Mesothelial cell of epicardium (in vitro differentiated cells): Measurements from ENCODE around the gene SOX8. TPM values are rescaled to one million over a fixed set of nuclear protein-coding genes. Genes with fewer than 3 reads are reported as not detected.

ENCODE experiments used
- DNase-seq, 2 experiments: peaks; one replicate each; pipeline ENCODE4 v3.0.0; 2021; ENCODE audit warnings: low spot score in 2 of 2; ENCODE audit not compliant: unreplicated experiment in 2 of 2
- H3K27ac Mint-ChIP-seq: 2 replicates; pipeline ENCODE4 v1.8.0; 2021; ENCODE audit warnings: mixed read lengths
- H3K27me3 Mint-ChIP-seq: 2 replicates; pipeline ENCODE4 v1.8.0; 2021; ENCODE audit warnings: low read depth, mixed read lengths
- H3K36me3 Mint-ChIP-seq: 2 replicates; pipeline ENCODE4 v1.8.0; 2021; ENCODE audit warnings: mixed read lengths
- H3K4me1 Mint-ChIP-seq: 2 replicates; pipeline ENCODE4 v1.8.0; 2021; ENCODE audit warnings: mixed read lengths
- H3K4me3 Mint-ChIP-seq: 2 replicates; pipeline ENCODE4 v1.8.0; 2021; ENCODE audit warnings: mild to moderate bottlenecking, moderate library complexity, mixed read lengths
- H3K9me3 Mint-ChIP-seq: 2 replicates; pipeline ENCODE4 v1.8.0; 2021; ENCODE audit warnings: mixed read lengths
- total RNA-seq: library from RNA; stranded (reverse); gene quantifications from 3 replicates; pipeline ENCODE4 v1.2.1, GENCODE V29; 2021
- TF ChIP-seq, protein P1 (sequence below): fragments of 200-600 bp; sonication (generic); IDR thresholded peaks from one replicate; pipeline ENCODE4 v1.5.0; 2021; ENCODE audit warnings: antibody characterized with exemption; ENCODE audit not compliant: unreplicated experiment

Gene SOX8
- total RNA-seq, 1 donor from 2014 or later = 5.1 TPM

DNA sequence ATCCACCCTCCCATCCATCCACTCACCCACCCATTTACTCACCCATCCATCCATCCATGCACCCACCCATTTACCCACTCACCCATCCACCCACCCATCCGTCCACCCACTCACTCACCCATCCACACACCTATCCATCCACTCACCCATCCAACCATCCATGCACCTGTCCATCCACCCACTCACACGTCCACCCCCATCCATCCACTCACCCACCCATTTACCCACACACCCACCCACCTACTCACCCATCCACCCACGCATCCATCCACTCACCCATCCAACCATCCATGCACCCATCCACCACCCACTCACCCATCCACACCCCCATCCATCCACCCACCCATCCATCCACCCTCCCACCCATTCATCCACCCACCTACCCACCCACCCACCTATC is 12.2 kb downstream of the SOX8 start:
- Mint-ChIP-seq H3K9me3 (no peaks in the 10 kb centered on the region), H3K36me3 (no peaks in the 10 kb centered on the region), H3K4me1 (peaks cover 18% of the 10 kb centered on the region), H3K27me3 (peaks cover 31% of the 10 kb centered on the region), H3K4me3 (no peak overlapping the region), H3K27ac (no peak overlapping the region)
- no peak for DNase-seq
- TF ChIP-seq, protein P1, sequence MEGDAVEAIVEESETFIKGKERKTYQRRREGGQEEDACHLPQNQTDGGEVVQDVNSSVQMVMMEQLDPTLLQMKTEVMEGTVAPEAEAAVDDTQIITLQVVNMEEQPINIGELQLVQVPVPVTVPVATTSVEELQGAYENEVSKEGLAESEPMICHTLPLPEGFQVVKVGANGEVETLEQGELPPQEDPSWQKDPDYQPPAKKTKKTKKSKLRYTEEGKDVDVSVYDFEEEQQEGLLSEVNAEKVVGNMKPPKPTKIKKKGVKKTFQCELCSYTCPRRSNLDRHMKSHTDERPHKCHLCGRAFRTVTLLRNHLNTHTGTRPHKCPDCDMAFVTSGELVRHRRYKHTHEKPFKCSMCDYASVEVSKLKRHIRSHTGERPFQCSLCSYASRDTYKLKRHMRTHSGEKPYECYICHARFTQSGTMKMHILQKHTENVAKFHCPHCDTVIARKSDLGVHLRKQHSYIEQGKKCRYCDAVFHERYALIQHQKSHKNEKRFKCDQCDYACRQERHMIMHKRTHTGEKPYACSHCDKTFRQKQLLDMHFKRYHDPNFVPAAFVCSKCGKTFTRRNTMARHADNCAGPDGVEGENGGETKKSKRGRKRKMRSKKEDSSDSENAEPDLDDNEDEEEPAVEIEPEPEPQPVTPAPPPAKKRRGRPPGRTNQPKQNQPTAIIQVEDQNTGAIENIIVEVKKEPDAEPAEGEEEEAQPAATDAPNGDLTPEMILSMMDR = no peak

DNA sequence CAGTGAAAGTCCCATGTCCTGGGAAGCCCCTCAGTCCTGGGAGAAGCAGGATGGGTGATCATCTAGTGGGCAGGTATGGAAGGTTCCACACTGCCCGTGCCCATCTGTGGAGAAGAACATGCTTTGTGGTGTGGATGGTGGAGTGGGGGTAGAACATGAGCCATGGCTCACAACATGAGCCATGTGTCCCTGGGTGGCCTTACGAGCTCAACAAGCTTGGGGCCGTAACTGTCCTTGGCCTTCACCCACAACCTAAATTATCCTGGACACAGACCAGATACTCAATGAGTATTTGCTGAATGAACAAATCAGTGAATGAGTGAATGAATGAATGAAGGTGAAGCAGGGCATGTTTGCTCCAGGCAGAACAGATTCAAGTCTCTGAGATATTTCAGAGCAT is 13.5 kb downstream of the SOX8 start:
- TF ChIP-seq, protein P1 = no peak
- Mint-ChIP-seq H3K27ac (no peak overlapping the region), H3K27me3 (peaks cover 30% of the 10 kb centered on the region), H3K4me3 (no peak overlapping the region), H3K9me3 (no peaks in the 10 kb centered on the region), H3K36me3 (no peaks in the 10 kb centered on the region), H3K4me1 (peaks cover 18% of the 10 kb centered on the region)
- no peak for DNase-seq

DNA sequence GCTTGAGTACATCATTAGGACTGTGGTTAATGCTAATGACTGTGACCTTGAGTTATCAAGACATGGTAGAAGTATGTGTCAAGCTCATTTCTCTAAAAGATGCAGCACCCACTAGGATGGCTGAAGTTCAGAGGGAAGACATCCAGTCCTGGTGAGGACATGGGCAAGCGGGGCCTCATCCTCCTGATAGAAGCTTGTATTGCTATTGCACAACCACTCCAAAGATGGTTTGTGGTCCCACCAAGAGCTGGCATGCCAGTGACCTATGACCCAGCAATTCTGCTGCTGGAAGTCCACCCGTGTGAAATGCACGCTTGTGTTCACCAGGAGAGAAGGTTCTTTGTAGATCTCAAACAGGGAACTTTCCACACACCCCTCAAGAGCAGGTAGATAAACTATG is 14.2 kb downstream of the SOX8 start:
- Mint-ChIP-seq H3K4me1 (peaks cover 18% of the 10 kb centered on the region), H3K9me3 (no peaks in the 10 kb centered on the region), H3K4me3 (no peak overlapping the region), H3K27ac (no peak overlapping the region), H3K27me3 (peaks cover 29% of the 10 kb centered on the region), H3K36me3 (no peaks in the 10 kb centered on the region)
- TF ChIP-seq, protein P1 = no peak
- no peak for DNase-seq

DNA sequence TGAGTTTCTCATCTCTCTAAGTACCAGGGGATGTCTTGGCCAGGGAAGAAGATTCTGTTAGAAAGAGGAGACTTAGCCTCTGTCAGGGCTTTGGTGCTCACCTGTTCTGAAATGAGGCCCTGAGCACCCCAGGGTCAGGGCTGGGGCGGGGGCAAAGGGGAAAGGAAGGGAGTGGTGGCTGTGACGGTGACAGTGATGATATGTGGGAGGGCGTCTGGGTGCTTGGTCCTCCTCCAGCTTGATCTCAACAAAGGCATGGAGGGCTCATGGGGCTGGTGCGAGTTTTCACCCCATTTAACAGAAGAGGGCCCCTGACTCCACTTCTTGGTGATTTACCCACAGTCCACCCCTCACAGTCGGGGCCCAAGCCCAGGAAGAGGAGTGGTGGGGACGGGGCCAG is 15.1 kb downstream of the SOX8 start:
- H3K27me3 Mint-ChIP-seq = peaks cover 25% of the 10 kb centered on the region
- DNase-seq = no peak
- H3K4me3 Mint-ChIP-seq = peak overlapping the region; percentile 41
- H3K27ac Mint-ChIP-seq = peak overlapping the region; percentile 80
- TF ChIP-seq, protein P1 = no peak
- no peaks in the 10 kb centered on the region for H3K9me3 Mint-ChIP-seq
- H3K4me1 Mint-ChIP-seq = peaks cover 18% of the 10 kb centered on the region
- no peaks in the 10 kb centered on the region for H3K36me3 Mint-ChIP-seq

DNA sequence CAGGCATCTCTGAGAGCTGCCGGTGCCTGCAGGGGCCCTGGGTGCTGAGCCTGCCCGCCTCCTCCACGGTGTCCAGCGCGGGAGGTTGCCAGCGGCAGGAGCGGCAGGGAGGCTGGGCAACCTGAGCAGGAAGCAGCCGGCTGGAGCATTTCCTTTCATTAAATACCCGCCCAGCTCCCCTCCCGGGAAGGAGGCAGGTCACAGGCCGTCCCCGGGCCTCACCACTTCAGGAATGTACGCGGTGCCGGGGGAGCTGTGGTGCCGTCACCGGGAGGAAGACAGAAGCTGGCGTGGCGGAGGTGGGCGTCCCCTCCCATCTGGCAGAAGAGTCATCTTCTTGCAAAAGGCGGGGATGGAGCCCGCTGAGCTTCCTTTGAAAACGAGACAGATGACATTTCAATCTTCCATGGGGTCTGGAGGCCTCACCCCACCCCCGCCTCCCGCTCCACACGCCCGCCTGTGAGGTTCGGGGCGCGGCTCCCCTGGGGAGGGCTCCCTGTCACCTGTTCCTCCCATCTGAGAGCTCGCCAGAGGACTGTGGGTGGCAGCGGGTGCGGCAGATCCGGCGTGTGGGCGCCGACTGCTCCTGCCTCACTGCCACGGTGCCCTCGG is 16.0 kb downstream of the SOX8 start:
- H3K36me3 Mint-ChIP-seq = no peaks in the 10 kb centered on the region
- TF ChIP-seq, protein P1 = no peak
- no peaks in the 10 kb centered on the region for H3K9me3 Mint-ChIP-seq
- peak in 1 of 2 experiments; percentile 69 for DNase-seq
- H3K27ac Mint-ChIP-seq = peak overlapping the region; percentile 69
- peak overlapping the region; percentile 52 for H3K4me3 Mint-ChIP-seq
- H3K27me3 Mint-ChIP-seq = peaks cover 25% of the 10 kb centered on the region
- H3K4me1 Mint-ChIP-seq = peaks cover 20% of the 10 kb centered on the region

DNA sequence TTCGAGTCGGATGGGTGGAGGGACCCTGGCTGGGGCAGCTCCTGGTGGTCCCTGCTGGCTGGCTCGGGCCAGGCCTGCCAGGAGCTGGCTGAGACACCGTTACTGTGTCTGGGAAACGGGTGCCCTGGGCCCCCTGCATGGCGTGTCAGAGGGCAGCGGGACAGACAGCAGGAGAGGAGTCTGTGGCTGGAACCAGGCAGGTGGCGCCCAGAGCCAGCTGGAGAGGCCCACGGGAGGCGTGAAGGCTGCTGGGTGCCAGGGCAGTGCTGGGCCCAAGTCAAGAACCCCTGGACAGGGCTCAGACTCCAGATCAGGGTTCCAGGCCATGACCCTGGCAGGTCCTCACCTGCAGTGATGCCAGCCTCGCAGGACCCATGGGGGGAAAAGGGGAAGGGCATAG is 16.6 kb downstream of the SOX8 start:
- peaks cover 24% of the 10 kb centered on the region for H3K4me1 Mint-ChIP-seq
- H3K4me3 Mint-ChIP-seq = no peak overlapping the region
- peaks cover 25% of the 10 kb centered on the region for H3K27me3 Mint-ChIP-seq
- no peaks in the 10 kb centered on the region for H3K36me3 Mint-ChIP-seq
- no peak for DNase-seq
- H3K27ac Mint-ChIP-seq = peak overlapping the region; percentile 25
- TF ChIP-seq, protein P1 = no peak
- no peaks in the 10 kb centered on the region for H3K9me3 Mint-ChIP-seq
